H1 (cell line): ENCODE results near the gene CT45A10. TPM values are rescaled to one million over a fixed set of nuclear protein-coding genes. Genes with fewer than 3 reads are reported as not detected.

Experiments
- polyA plus RNA-seq, 7 experiments: library from polyadenylated mRNA; depleted of rRNA in 3 of 7; stranded (reverse) in 5 of 7; unstranded in 2 of 7; fragments of >200 nt in 5 of 7; fragments of 200-250 nt in 2 of 7; gene quantifications; 1 replicate in 5 of 7; 2 replicates in 1 of 7; 4 replicates in 1 of 7; pipeline versions ENCODE4 v1.2.1 to v1.2.3, GENCODE V29; 2011 to 2013; ENCODE audit warnings: missing spikeins in 2 of 7, mixed read lengths in 2 of 7
- total RNA-seq: library from RNA; stranded (reverse); fragmentation: NEBNext Ultra II Directional; extraction: Animal tissue kit (Norgen Biotek cat#: 25700); gene quantifications from 2 replicates; pipeline ENCODE4 v1.2.1, GENCODE V29; 2021
- TF ChIP-seq, protein P1 (sequence below), 3 experiments: IDR thresholded peaks; 1 replicate in 2 of 3; 2 replicates in 1 of 3; pipeline versions ENCODE4 v1.5.1 to v1.6.1; 2011; ENCODE audit warnings: low read length in 3 of 3, mild to moderate bottlenecking in 3 of 3, inconsistent platforms in 2 of 3, low read depth in 1 of 3, moderate library complexity in 1 of 3; ENCODE audit not compliant: insufficient read depth in 1 of 3; ENCODE audit errors: control extremely low read depth in 1 of 3

The CT45A10 gene
- total and polyA plus RNA-seq, 2 of the 8 experiments (the other 6 are each of a cell fraction or from before 2014, with no cell fraction given) = not detected

GRCh38 chrX:135927897-135928296 lies 34.7 kb upstream of the CT45A10 start (continued):
- TF ChIP-seq, protein P1, sequence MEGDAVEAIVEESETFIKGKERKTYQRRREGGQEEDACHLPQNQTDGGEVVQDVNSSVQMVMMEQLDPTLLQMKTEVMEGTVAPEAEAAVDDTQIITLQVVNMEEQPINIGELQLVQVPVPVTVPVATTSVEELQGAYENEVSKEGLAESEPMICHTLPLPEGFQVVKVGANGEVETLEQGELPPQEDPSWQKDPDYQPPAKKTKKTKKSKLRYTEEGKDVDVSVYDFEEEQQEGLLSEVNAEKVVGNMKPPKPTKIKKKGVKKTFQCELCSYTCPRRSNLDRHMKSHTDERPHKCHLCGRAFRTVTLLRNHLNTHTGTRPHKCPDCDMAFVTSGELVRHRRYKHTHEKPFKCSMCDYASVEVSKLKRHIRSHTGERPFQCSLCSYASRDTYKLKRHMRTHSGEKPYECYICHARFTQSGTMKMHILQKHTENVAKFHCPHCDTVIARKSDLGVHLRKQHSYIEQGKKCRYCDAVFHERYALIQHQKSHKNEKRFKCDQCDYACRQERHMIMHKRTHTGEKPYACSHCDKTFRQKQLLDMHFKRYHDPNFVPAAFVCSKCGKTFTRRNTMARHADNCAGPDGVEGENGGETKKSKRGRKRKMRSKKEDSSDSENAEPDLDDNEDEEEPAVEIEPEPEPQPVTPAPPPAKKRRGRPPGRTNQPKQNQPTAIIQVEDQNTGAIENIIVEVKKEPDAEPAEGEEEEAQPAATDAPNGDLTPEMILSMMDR (IDR thresholded peaks at IDR 0.05; ENCODE audit: control extremely low read depth in 1 of 3, insufficient read depth in 1 of 3, low read depth in 1 of 3, low read length in 3 of 3) = no peak
- TF ChIP-seq, all 59 proteins: peak for 0
